Heart right ventricle (tissue), 16 donors: ENCODE measurements around the gene SDHAF1. TPM values are rescaled to one million over a fixed set of nuclear protein-coding genes. Genes with fewer than 3 reads are reported as not detected.
"Not testable (repeated sequence)": the region's sequence is repeated elsewhere in the genome, so short reads cannot be mapped to it uniquely, and the experiment has no call there.

Source experiments
- ATAC-seq, 8 donors: fragments of 200-7000 bp; cut with Tn5 transposase; one replicate each; pipeline ENCODE4 v1.9.1; 2020; ENCODE audit warnings: mild to moderate bottlenecking in 8 of 8, moderate library complexity in 8 of 8, moderate number of reproducible peaks in 1 of 8
- DNase-seq, 2 donors: peaks; one replicate each; pipeline ENCODE4 v3.0.0-alpha.2; 2020
- H3K27ac ChIP-seq, 10 donors: fragments of 200-600 bp; sonication (generic) in 2 of 10; one replicate each; pipeline versions ENCODE4 v1.5.0 to v1.8.0; 2020 to 2022; ENCODE audit warnings: mild to moderate bottlenecking in 3 of 10
- H3K27me3 ChIP-seq, 7 donors: fragments of 200-600 bp; one replicate each; pipeline ENCODE4 v1.8.0; 2021 to 2022; ENCODE audit warnings: mild to moderate bottlenecking in 2 of 7
- H3K36me3 ChIP-seq, 9 donors: fragments of 200-600 bp; sonication (generic) in 1 of 9; one replicate each; pipeline versions ENCODE4 v1.5.0 to v1.8.0; 2020 to 2022; ENCODE audit warnings: mild to moderate bottlenecking in 2 of 9
- H3K4me1 ChIP-seq, 9 donors: fragments of 200-600 bp; sonication (generic) in 1 of 9; one replicate each; pipeline versions ENCODE4 v1.5.0 to v1.8.0; 2020 to 2022; ENCODE audit warnings: mild to moderate bottlenecking in 4 of 9
- H3K4me3 ChIP-seq, 10 donors: fragments of 200-600 bp; sonication (generic) in 2 of 10; one replicate each; pipeline versions ENCODE4 v1.5.0 to v1.8.0; 2020 to 2022; ENCODE audit warnings: mild to moderate bottlenecking in 7 of 10, moderate library complexity in 2 of 10
- H3K9me3 ChIP-seq, 11 donors: fragments of 200-600 bp in 10 of 11; sonication (generic) in 2 of 11; one replicate each; pipeline versions ENCODE4 v1.5.0 to v1.8.0; 2013 to 2022; ENCODE audit warnings: mild to moderate bottlenecking in 2 of 11, control low read depth in 1 of 11, moderate library complexity in 1 of 11
- CTCF ChIP-seq, 9 donors: fragments of 200-600 bp; sonication (generic) in 2 of 9; IDR thresholded peaks; one replicate each; pipeline versions ENCODE4 v1.5.0 to v1.8.0; 2021 to 2022; ENCODE audit warnings: antibody characterized with exemption in 9 of 9, mild to moderate bottlenecking in 5 of 9, moderate library complexity in 1 of 9
- WGBS, 2 donors: extraction: QIAGEN DNeasy Blood & Tissue Kit; methylation state at CpG; one replicate each; pipeline ENCODE4 v1.1.7; 2013; ENCODE audit warnings: inconsistent platforms in 1 of 2; 5-methylcytosine and 5-hydroxymethylcytosine counted together
- intact Hi-C, 10 donors: fragments of 100-400 bp; cut with DNase I; formaldehyde crosslinking; loops; one replicate each; pipeline versions ENCODE4 v1.11.1 to v1.14.2; 2022
- polyA plus RNA-seq, 2 donors: library from polyadenylated mRNA; stranded (reverse); fragments of 200-250 nt; gene quantifications; one replicate each; pipeline ENCODE4 v1.2.3, GENCODE V29; 2013
- total RNA-seq, 10 donors: library from RNA; stranded (reverse); fragmentation: NEBNext Ultra II Directional in 3 of 10; extraction: Animal tissue kit (Norgen Biotek cat#: 25700) in 3 of 10; gene quantifications; one replicate each; pipeline versions ENCODE4 v1.2.1 to v1.2.4, GENCODE V29; 2021 to 2023
- donor health status: Arrhythmogenic right ventricular cardiomyopathy.
- donor health status: ischemic (EF 13 %, LVEDD 7.1; RV severe dilation, severe dysfunction).
- donor health status: healthy with polysubstance abuse.
- donor health status: DM: no; HTN: yes; CAD: no.
- donor health status: DM: no; HTN: no; CAD: no.
- donor health status: ischemic (EF 25% LVEDD 6.9; RV normal size, moderate dysfunction).
- donor health status: ischemic (EF 25% LVEDD 5.7; RV mildly dilated, moderate dysfunction).
- donor health status: healthy.
- donor health status: DM: yes; HTN: yes; CAD: no.
- donor health status: Ischemic cardiomyopathy.
- donor health status: ischemic (EF 35%, LVEDD 5.7; RV mildly dilated, moderate dysfunction).
- donor health status: nonischemic (EF 11% LVEDD 7.7; RV severe dilation, severe dysfunction).
- donor health status: DM: yes; HTN: yes; CAD: no.
- donor health status: PGD.
- donor health status: ischemic (EF 29% LVEDD 5.4; RV normal size, mild dysfunction).
- donor health status: nonischemic (EF 23%, LVEDD 6.1; RV moderate dilation, normal function).

Gene SDHAF1
- total and polyA plus RNA-seq, 12 donors, result 7.3 to 26.6 (median 10.2) TPM

DNA sequence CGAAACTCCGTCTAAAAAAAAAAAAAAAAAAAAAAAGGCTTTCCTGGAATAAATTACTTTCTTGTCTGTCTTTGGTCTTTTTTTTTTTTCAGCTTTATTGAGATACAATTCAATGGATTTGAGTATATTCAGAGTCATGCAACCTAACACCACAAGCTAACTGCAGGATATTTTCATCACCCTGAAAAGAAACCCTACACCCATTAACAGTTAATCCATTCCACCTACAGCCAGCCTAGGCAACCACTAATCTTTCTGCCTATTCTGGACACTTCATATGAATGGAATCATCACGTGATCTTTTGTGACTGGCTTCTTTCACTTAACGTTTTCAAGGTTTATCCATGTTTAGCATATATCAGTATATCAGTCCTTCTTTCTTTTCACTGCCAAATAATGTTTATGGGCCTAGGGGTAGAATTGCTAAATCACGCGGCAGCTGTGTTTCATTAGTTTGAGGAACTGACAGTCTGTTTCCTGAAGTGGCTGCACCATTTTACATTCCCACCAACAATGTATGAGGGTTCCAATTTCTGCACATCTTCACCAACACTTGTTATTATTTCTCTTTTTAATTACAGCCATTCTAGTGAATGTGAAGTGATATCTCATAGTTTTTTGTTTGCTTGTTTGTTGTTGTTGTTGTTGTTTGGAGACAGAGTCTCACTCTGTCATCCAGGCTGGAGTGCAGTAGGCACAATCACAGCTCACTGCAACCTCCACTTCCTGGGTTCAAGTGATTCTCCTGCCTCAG is 38.9 kb upstream of the SDHAF1 start:
- no peak for TF ChIP-seq CTCF (IDR thresholded peaks at IDR 0.05)
- H3K4me1 ChIP-seq, result peaks cover 0 to 38% (median 7%) of the 10 kb centered on the region in 9 donors
- no peak overlapping the region for H3K4me3 ChIP-seq
- peaks cover 0 to 8% (median 0%) of the 10 kb centered on the region in 11 donors for H3K9me3 ChIP-seq
- intact Hi-C loops, result no loop called here
- no peaks in the 10 kb centered on the region for H3K36me3 ChIP-seq
- whole genome bisulfite sequencing, 2 donors, result 74 to 77% methylated on average over 6 of the region's 6 CpGs
- no peak overlapping the region for H3K27ac ChIP-seq
- ATAC-seq (no peak), DNase-seq (no peak)
- H3K27me3 ChIP-seq, result peaks cover 13 to 54% (median 38%) of the 10 kb centered on the region in 7 donors

GRCh38 chr19:35957411-35957810 is 37.6 kb upstream of the SDHAF1 start:
- ATAC-seq, H3K27ac ChIP-seq, H3K36me3 ChIP-seq, intact Hi-C loops, H3K9me3 ChIP-seq, H3K4me3 ChIP-seq, DNase-seq: not testable (repeated sequence)
- Histone ChIP-seq H3K4me1 (peaks cover 0 to 38% (median 7%) of the 10 kb centered on the region in 9 donors), H3K27me3 (peaks cover 13 to 65% (median 47%) of the 10 kb centered on the region in 7 donors)
- WGBS, 2 donors, result 75 to 79% methylated on average over 8 of the region's 8 CpGs

GRCh38 chr19:35958660-35959039 is 36.3 kb upstream of the SDHAF1 start:
- TF ChIP-seq CTCF (IDR thresholded peaks at IDR 0.05), result no peak
- Histone ChIP-seq H3K27ac (no peak overlapping the region), H3K36me3 (no peaks in the 10 kb centered on the region), H3K4me1 (peaks cover 0 to 27% (median 7%) of the 10 kb centered on the region in 9 donors), H3K9me3 (peaks cover 0 to 8% (median 0%) of the 10 kb centered on the region in 11 donors), H3K4me3 (peak overlapping the region in 3 of 10 donors; percentile 10 to 42 (median 28)), H3K27me3 (peaks cover 13 to 68% (median 48%) of the 10 kb centered on the region in 7 donors)
- no peak for DNase-seq
- ATAC-seq, result no peak
- intact Hi-C loops, result no loop called here
- WGBS, 2 donors, result 32 to 38% methylated on average over 15 of the region's 15 CpGs

DNA sequence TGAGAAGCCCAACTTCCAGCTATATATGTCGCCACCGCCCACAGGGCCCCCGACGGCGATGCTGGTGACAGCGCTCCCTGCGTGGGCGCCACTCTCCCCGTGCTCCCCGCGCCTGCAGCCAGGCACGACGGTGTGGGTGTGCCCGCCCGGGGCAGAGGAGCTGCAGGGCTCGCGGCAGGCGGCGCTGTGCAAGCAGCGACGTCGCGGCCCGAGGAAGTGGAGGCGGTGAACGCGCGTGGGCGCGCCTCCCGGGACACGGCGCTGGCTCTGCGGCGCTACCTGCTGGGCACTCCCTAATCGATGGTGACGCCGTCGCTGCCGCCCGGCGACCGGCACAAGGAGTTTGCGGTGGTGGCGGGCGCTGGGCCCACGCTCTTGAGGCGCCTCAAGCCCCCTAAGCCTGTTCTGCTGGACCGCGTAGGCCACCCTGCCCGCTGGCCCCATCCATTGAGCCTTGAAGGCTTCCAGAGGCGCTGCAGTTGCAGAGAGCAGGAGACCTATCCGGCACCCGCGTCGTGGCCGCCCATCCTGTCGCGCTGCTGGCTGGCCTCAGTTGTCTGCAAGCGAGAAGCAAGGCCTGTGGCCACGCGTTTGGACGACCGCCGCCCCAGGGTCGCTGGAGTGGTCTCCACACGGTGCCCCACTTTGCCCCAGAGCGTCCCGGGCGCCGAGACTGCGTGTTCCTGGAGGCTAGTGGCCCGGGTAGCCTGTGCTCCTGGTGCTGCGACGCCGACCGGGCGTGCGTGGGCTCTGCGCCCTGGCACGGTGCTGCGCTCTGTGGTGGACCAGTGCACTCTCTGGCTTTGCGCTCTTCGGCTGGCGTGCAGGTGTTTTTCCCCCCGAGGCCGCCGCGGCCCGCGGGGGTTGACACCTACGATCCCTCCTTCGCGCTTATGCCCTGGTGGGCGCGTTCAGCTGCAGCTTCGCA is 35.7 kb upstream of the SDHAF1 start:
- Histone ChIP-seq H3K4me3 (peak overlapping the region in 4 of 10 donors; percentile 10 to 42 (median 19)), H3K4me1 (peaks cover 0 to 20% (median 7%) of the 10 kb centered on the region in 9 donors), H3K27ac (peak overlapping the region in 1 of 10 donors; percentile 47), H3K36me3 (no peaks in the 10 kb centered on the region), H3K9me3 (peaks cover 0 to 8% (median 0%) of the 10 kb centered on the region in 11 donors), H3K27me3 (peaks cover 13 to 73% (median 48%) of the 10 kb centered on the region in 7 donors)
- peak in 7 of 8 donors; percentile 48 to 84 (median 67) for ATAC-seq
- peak in 6 of 9 donors; percentile 20 to 56 (median 43) for TF ChIP-seq CTCF (IDR thresholded peaks at IDR 0.05)
- intact Hi-C loops, result no loop called here
- peak in 1 of 2 donors; percentile 49 for DNase-seq
- 10 to 11% methylated on average over 90 to 97 of the region's 97 CpGs for WGBS, 2 donors
